HEK293T (cell line): ENCODE data around the gene TACC2.

ENCODE experiments used
- CTCF ChIA-PET: fragments of 350-600 bp; formaldehyde crosslinking; extraction: SDS; loops from one replicate; lab custom pipeline; 2021; ENCODE audit warnings: antibody characterized with exemption, inconsistent platforms; lab: Yijun Ruan, JAX
- POLR2A ChIA-PET: fragments of 350-600 bp; formaldehyde crosslinking; extraction: SDS; loops from one replicate; lab custom pipeline; 2020; ENCODE audit warnings: antibody characterized with exemption, inconsistent platforms; lab: Yijun Ruan, JAX
- DNase-seq: peaks from one replicate; pipeline ENCODE4 v3.0.0; 2012; ENCODE audit warnings: mixed read lengths; ENCODE audit errors: extremely low spot score
- ARNT ChIP-seq: fragments of 450-650 bp; IDR thresholded peaks from 2 replicates; pipeline ENCODE4 v1.6.1; 2017; ENCODE audit warnings: mild to moderate bottlenecking
- BHLHE40 ChIP-seq: fragments of 450-650 bp; IDR thresholded peaks from 2 replicates; pipeline ENCODE4 v1.6.1; 2016; ENCODE audit warnings: mild to moderate bottlenecking, moderate library complexity, borderline replicate concordance
- CTBP1 ChIP-seq: fragments of 450-650 bp; IDR thresholded peaks from 2 replicates; pipeline ENCODE4 v1.6.1; 2016; ENCODE audit warnings: borderline replicate concordance
- ELF4 ChIP-seq: fragments of 450-650 bp; IDR thresholded peaks from 2 replicates; pipeline ENCODE4 v1.6.1; 2017; ENCODE audit warnings: antibody characterized with exemption
- FOXA1 ChIP-seq: fragments of 450-650 bp; IDR thresholded peaks from 2 replicates; pipeline ENCODE4 v1.6.1; 2016; ENCODE audit warnings: mild to moderate bottlenecking
- FOXK2 ChIP-seq: fragments of 450-650 bp; IDR thresholded peaks from 2 replicates; pipeline ENCODE4 v1.6.1; 2016; ENCODE audit warnings: mild to moderate bottlenecking
- FOXM1 ChIP-seq: fragments of 450-650 bp; IDR thresholded peaks from 2 replicates; pipeline ENCODE4 v1.6.1; 2017; ENCODE audit warnings: mild to moderate bottlenecking, borderline replicate concordance
- HDGF ChIP-seq: fragments of 450-650 bp; IDR thresholded peaks from 2 replicates; pipeline ENCODE4 v1.6.1; 2017; ENCODE audit warnings: antibody characterized with exemption, borderline replicate concordance
- L3MBTL2 ChIP-seq: fragments of 450-650 bp; conservative IDR thresholded peaks from 2 replicates; pipeline ENCODE4 v1.6.1; 2016; ENCODE audit warnings: mild to moderate bottlenecking
- LEF1 ChIP-seq: fragments of 450-650 bp; IDR thresholded peaks from 2 replicates; pipeline ENCODE4 v1.6.1; 2017; ENCODE audit warnings: mild to moderate bottlenecking, borderline replicate concordance
- NFRKB ChIP-seq: fragments of 450-650 bp; IDR thresholded peaks from 2 replicates; pipeline ENCODE4 v1.6.1; 2016; ENCODE audit warnings: mild to moderate bottlenecking, moderate library complexity
- SP1 ChIP-seq: fragments of 450-650 bp; IDR thresholded peaks from 2 replicates; pipeline ENCODE4 v1.6.1; 2017
- SUZ12 ChIP-seq: fragments of 450-650 bp; IDR thresholded peaks from 2 replicates; pipeline ENCODE4 v1.6.1; 2016; ENCODE audit warnings: mild to moderate bottlenecking
- TARDBP ChIP-seq: fragments of 450-650 bp; IDR thresholded peaks from 2 replicates; pipeline ENCODE4 v1.6.1; 2016
- ZNF384 ChIP-seq: fragments of 450-650 bp; IDR thresholded peaks from 2 replicates; pipeline ENCODE4 v1.6.1; 2016
- TF ChIP-seq, protein P1 (sequence below): fragments of 450-650 bp; IDR thresholded peaks from 2 replicates; pipeline ENCODE4 v1.6.1; 2016

The TACC2 gene

DNA sequence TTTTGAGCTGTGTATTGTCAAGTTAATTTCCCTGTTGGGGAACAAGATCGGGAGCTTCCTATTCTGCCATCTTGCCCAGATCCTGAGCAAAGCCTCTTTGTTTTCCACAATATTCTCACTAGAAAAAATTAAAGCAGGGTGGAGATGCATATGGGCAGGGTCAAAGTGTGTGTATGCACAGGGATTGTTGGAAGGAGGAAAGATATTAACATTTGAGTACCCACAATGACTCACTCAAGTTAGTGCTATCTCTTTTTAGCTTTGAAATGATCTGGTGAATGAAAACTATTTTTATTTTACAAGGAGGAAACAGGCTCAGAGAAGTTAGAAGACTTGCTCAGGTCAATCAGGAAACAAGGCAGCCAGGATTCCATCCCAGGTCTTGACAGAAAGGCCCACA is 275.5 kb downstream of the TACC2 start:
- no peak for TF ChIP-seq BHLHE40
- TF ChIP-seq ELF4 = no peak
- no peak for TF ChIP-seq SP1
- TF ChIP-seq L3MBTL2 = no peak
- TF ChIP-seq FOXA1 = no peak
- no peak for TF ChIP-seq ZNF384
- no peak for TF ChIP-seq FOXM1
- TF ChIP-seq SUZ12 = no peak
- no peak for TF ChIP-seq CTBP1
- TF ChIP-seq FOXK2 = no peak
- TF ChIP-seq, protein P1, sequence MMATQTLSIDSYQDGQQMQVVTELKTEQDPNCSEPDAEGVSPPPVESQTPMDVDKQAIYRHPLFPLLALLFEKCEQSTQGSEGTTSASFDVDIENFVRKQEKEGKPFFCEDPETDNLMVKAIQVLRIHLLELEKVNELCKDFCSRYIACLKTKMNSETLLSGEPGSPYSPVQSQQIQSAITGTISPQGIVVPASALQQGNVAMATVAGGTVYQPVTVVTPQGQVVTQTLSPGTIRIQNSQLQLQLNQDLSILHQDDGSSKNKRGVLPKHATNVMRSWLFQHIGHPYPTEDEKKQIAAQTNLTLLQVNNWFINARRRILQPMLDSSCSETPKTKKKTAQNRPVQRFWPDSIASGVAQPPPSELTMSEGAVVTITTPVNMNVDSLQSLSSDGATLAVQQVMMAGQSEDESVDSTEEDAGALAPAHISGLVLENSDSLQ = no peak
- TF ChIP-seq HDGF = no peak
- no peak for TF ChIP-seq NFRKB
- no peak for TF ChIP-seq LEF1
- no peak for TF ChIP-seq TARDBP
- no peak for DNase-seq
- POLR2A ChIA-PET = no interaction called here

DNA sequence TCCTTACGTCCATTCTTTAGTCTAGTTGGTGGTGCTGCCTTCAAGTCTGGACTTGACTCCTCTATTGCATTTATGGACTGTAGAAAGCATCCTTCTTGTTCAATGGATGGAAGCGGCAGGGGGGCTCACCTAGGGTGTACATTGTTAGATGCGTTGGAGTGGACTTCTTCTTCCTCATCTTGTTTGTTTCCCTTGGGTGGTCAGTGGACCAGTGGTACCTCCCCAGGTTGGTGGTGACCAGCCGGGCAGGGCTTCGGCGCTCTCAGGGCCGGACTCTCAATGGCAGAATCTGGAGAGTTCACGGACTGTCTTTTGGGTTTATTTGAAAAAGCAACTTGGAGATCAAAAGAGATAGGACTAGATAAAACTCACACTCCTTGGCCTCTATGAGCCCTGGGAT is 276.0 kb downstream of the TACC2 start:
- POLR2A ChIA-PET = no interaction called here
- CTCF ChIA-PET = no interaction called here
- no peak for DNase-seq
- TF ChIP-seq FOXK2 (no peak), HDGF (no peak), ARNT (no peak), SP1 (no peak), ELF4 (no peak), TARDBP (no peak), L3MBTL2 (no peak), BHLHE40 (no peak), FOXM1 (no peak), CTBP1 (no peak)

More for the DNA sequence above, 275.5 kb downstream of the TACC2 start:
- CTCF ChIA-PET = no interaction called here

DNA sequence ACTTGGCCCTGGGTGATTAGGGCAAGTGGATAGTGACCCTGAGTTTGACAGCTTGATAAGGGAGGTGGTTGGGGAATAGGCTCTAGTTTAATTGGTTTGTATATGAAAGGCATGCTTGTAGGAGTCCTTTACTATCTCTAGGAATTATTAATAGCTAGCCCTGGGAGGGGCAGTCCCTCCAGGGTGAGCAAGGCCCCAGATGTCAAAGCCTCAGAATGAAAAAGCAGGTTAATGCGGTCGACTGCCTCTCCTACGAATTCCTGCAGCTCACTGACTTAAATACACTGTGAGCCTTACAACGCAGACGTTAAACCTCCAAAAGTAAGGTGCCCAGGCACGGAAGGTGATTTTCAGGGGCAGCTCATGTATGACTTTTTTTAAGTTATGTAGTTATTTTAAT is 276.9 kb downstream of the TACC2 start:
- no peak for TF ChIP-seq ZNF384
- ChIA-PET POLR2A (no interaction called here), CTCF (no interaction called here)
- no peak for DNase-seq

DNA sequence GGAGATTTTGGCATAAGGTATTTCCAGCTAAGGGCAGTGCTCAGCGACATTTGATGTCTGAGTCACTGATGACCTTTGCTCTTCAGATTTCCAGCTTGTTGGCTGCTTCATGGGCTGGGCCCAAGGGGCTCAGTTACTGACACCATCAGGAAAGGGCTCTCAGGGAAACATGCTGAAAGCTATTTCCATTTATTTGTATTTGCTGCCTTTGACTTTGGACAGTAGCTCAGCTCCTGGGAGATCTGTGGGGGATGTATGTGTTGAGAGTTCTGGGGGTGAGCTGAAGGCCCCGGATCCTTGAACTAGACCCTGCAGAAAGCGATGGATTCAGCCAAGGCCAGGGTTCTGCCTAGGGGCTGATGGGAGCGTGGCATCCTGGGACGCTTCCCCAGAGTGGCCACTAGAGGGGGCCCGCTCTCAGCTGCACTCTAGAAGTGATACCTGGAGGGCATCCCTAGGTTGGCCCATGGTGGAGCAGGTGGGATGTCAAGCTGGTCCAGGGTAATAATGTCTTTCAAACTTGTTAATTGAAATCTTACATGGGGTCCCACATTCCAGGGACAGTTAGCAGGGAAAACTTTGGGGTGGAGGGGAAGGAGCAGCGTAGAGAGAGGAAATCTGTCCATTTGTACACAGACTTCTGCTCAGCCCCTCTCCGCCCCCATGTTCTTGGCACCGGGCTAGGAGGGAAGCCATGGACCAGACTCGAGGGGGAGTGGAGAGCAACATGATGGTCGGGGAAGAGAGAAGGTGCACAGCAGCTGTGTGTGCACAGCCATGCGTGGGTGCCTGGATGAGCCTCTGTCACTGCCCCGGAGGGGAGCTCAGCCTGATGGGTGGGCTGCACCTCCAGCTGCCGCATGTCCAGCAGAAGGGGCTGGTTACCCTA is 279.1 kb downstream of the TACC2 start:
- POLR2A ChIA-PET = no interaction called here
- peak; percentile 91 for DNase-seq
- TF ChIP-seq BHLHE40 (no peak), FOXK2 (no peak), L3MBTL2 (no peak), NFRKB (no peak), HDGF (no peak), ELF4 (no peak)
- CTCF ChIA-PET = interaction anchor here (0.5 to 2.0 kb wide), 18 partner anchors 9 to 295 kb away, joined by 3 to 17 read pairs (median 4); no protein-coding TSS in a partner anchor

DNA sequence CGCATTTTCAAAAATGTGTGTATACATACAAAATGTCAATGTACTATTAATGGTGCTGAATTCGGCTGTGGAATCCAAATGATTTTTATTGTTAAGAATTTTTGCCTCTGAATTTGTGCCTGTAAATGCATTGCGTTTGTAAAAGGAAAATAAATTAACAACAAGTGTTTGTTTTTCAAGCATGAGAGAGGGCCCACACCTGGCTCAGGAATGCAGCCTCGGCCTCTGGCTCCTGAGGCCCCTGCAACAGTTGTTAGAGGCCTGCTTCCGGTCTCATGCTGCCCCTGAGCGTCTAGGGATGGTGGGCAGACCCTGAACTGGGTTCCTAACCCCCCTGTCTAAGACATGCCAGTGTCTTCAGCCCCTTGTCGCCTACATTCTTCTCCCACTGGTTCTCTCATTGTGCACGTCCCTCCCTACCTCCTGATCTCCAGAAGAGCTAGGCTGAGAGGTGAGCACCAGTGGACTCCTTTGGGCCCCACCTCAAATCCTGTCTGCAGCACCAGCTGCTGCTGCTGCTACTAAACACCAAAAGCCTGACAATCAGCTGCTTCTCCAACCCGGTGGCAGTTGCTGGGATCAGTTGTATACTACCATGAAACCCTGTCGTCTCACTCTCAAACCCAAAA is 280.2 kb downstream of the TACC2 start:
- DNase-seq = no peak
- no peak for TF ChIP-seq FOXM1
- no peak for TF ChIP-seq ARNT
- no peak for TF ChIP-seq CTBP1
- no peak for TF ChIP-seq SUZ12
- no peak for TF ChIP-seq ELF4
- POLR2A ChIA-PET = no interaction called here
- CTCF ChIA-PET = interaction anchor here (0.7 to 2.0 kb wide), 9 partner anchors 9 to 294 kb away, joined by 3 to 17 read pairs (median 4); no protein-coding TSS in a partner anchor

DNA sequence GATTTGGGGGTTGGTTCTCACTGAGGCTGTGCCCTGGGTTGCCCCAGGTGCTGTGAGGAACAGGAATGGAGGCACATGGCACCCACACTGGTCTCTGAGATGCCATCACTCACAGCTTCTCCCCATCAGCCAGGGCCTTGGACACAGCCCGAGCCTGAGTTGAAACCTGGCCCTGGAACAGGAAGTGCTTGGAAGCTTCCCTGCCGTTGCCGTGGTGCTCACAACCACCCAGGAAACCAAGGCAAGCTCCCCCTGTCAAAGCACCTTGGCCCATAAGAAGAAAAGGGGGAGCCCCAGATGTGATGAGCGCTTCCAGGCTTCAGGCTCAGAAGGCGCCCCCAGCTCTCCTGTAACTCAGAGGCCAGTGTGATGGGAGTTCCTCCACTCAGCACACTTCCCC is 282.1 kb downstream of the TACC2 start, which contains the start of gene BTBD16:
TSS of gene BTBD16 (plus strand) at position 221 of the 400 bp plus-strand sequence. CDS start 3,786 bp downstream, outside the sequence.
- TF ChIP-seq LEF1 (no peak), FOXK2 (no peak), L3MBTL2 (no peak), BHLHE40 (no peak), ARNT (no peak), FOXM1 (no peak), SUZ12 (no peak), HDGF (no peak), FOXA1 (no peak), ELF4 (no peak), TARDBP (no peak), SP1 (no peak), ZNF384 (no peak)
- DNase-seq = no peak
- ChIA-PET CTCF (interaction anchor here (2.1 kb wide), 1 partner anchor 8 kb away, joined by 9 read pairs; no protein-coding TSS in a partner anchor), POLR2A (no interaction called here)

DNA sequence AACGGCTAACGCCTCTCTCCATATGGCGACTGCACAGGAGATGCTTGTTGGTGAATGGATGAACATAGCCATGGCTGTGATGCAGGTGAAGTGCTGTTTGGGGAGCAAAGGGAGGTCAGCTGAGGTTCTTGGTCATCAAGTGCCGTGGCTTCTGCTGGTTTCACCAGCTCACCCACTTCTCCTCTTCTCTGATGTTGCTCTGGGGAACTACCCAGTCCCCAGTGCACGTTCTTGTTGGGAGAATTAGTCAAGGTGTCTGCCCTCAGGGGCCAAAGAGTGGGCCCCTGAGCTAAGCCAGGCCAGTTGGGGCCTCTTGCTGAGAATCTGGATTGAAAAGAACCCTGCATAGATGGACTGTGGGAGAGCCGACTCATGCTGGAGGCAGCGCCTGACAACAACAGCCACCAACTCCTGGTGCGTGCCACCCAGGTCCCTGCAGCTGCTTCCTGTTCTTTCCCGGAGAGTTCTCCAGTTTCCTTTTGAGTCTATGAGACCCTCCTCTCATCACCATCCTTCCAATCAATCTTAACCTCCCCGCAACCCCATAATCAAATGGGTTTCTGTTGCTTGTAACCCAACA is 285.1 kb downstream of the TACC2 start:
- POLR2A ChIA-PET = no interaction called here
- TF ChIP-seq ZNF384 = no peak
- TF ChIP-seq NFRKB = no peak
- TF ChIP-seq, protein P1 = no peak
- no peak for TF ChIP-seq CTBP1
- TF ChIP-seq SUZ12 = no peak
- TF ChIP-seq L3MBTL2 = no peak
- TF ChIP-seq TARDBP = no peak
- CTCF ChIA-PET = no interaction called here
- no peak for DNase-seq
